ENCODE measurements around the gene ZXDC. TPM values are rescaled to one million over a fixed set of nuclear protein-coding genes. Genes with fewer than 3 reads are reported as not detected.

ZXDC gene
- total and polyA plus RNA-seq, 7 donors = 10.6 to 39.5 (median 30.3) TPM

DNA sequence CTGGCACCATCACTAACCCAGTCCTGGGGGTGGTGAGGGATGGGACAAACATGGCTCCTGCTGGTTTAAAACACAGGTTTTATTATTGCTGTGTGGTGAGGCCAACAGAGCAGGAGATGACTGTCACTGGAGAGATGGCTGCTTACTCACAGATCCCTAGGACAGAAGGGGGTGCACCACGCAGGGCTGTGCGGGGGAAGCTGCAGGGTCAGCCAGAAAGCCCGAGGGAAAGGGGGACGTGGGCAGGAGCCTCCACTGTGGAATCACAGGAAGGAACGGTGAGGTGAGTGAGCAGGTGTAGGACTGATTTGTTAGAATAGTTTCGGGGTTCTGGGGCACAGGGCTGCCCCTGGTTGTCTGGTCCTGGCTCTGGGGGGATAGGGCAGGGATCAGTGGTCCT, 73.5 kb downstream of the ZXDC start:
- no peaks in the 10 kb centered on the region for H3K9me3 ChIP-seq
- H3K4me3 ChIP-seq = no peak overlapping the region
- 69 to 76% (median 70%) methylated on average over 6 of the region's 6 CpGs for WGBS, 3 donors

DNA sequence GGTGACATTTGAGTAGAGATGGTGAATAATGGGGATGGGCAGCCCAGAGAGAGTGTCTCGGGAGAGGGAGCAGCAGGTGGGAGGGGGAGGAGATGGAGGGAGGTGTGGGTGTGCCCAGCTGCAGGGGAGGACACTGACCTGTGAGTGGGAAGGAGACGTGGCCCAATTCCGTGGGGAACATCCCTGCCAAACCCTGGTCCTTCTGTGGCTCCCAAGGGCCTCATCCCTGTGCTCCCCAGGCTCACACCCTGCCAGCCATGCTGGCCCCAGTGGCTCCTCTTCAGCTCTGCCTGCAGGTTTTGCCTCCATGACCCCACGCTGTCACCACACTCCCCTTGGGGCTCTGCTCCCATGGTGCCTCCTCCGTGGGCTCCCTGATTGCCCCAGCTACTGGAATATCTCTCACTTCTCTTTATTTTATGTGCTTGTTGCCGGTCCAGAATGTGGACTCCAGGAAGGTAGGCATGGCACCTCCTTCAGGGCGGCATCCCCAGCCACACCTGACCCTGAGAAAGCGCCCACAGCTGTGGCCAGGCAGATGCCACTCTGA, 74.0 kb downstream of the ZXDC start:
- Histone ChIP-seq H3K9me3 (no peaks in the 10 kb centered on the region), H3K4me1 (no peaks in the 10 kb centered on the region), H3K27ac (no peak overlapping the region), H3K27me3 (ENCODE audit: insufficient read depth in 3 of 3, low read length in 2 of 3) (peaks cover 0 to 7% (median 0%) of the 10 kb centered on the region in 3 donors), H3K4me3 (no peak overlapping the region), H3K36me3 (ENCODE audit: insufficient read depth in 1 of 2, low read depth in 1 of 2) (no peaks in the 10 kb centered on the region)
- 62 to 65% (median 63%) methylated on average over 7 to 8 of the region's 8 CpGs for WGBS, 3 donors
- intact Hi-C loops (cut with DNase I) = no loop called here
- TF ChIP-seq CTCF (IDR thresholded peaks at IDR 0.05) = no peak
- DNase-seq (no peak), ATAC-seq (peak in 1 of 4 donors; percentile 10)

More for the DNA sequence above, 73.5 kb downstream of the ZXDC start:
- peaks cover 0 to 7% (median 0%) of the 10 kb centered on the region in 3 donors for H3K27me3 ChIP-seq (ENCODE audit: insufficient read depth in 3 of 3, low read length in 2 of 3)
- H3K36me3 ChIP-seq (ENCODE audit: insufficient read depth in 1 of 2, low read depth in 1 of 2) = no peaks in the 10 kb centered on the region
- intact Hi-C loops (cut with DNase I) = no loop called here
- DNase-seq (no peak), ATAC-seq (no peak)
- H3K27ac ChIP-seq = no peak overlapping the region
- H3K4me1 ChIP-seq = no peaks in the 10 kb centered on the region
- TF ChIP-seq CTCF (IDR thresholded peaks at IDR 0.05) = no peak

- DNase-seq = peak in 1 of 2 donors; percentile 28
- H3K4me3 ChIP-seq = no peak overlapping the region
- H3K36me3 ChIP-seq (ENCODE audit: insufficient read depth in 1 of 2, low read depth in 1 of 2) = no peaks in the 10 kb centered on the region
- 85 to 90% (median 88%) methylated on average over 4 of the region's 4 CpGs for WGBS, 3 donors
- peaks cover 0 to 3% (median 0%) of the 10 kb centered on the region in 3 donors for H3K27me3 ChIP-seq (ENCODE audit: insufficient read depth in 3 of 3, low read length in 2 of 3)
- no peaks in the 10 kb centered on the region for H3K4me1 ChIP-seq
- no peaks in the 10 kb centered on the region for H3K9me3 ChIP-seq
- intact Hi-C loops (cut with DNase I) = no loop called here
- no peak for ATAC-seq
- no peak overlapping the region for H3K27ac ChIP-seq
- TF ChIP-seq CTCF (IDR thresholded peaks at IDR 0.05) = no peak
Observed at GRCh38 chr3:126399756-126400155, 75.9 kb downstream of the ZXDC start.

DNA sequence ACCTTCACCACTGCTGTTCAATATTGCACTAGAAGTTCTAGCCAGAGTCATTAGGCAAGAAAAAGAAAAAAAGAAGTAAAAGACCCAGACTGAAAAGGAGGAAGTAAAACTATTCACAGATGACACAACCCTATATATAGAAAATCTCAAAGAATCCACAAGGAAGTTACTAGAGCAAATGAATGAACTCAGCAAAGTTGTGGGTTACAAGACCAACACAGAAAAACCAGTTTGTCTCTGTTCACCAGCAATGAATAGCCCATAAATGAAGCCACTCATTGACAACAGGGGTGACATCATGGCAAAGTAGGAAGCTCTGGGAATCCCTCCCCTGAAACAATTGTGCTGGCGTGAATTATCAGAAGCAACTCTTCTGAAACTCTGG, 76.3 kb downstream of the ZXDC start:
- intact Hi-C loops (cut with DNase I) = no loop called here
- ATAC-seq = no peak

More for the DNA sequence above, 76.3 kb downstream of the ZXDC start:
- no peak overlapping the region for H3K4me3 ChIP-seq
- no peaks in the 10 kb centered on the region for H3K9me3 ChIP-seq
- H3K36me3 ChIP-seq (ENCODE audit: insufficient read depth in 1 of 2, low read depth in 1 of 2) = no peaks in the 10 kb centered on the region
- DNase-seq = no peak
- no peak for TF ChIP-seq CTCF (IDR thresholded peaks at IDR 0.05)
- H3K27ac ChIP-seq = no peak overlapping the region
- H3K4me1 ChIP-seq = no peaks in the 10 kb centered on the region
- peaks cover 0 to 3% (median 0%) of the 10 kb centered on the region in 3 donors for H3K27me3 ChIP-seq (ENCODE audit: insufficient read depth in 3 of 3, low read length in 2 of 3)
- 70 to 86% (median 83%) methylated on average over 1 of the region's 1 CpG for WGBS, 3 donors

Measured in psoas muscle (tissue), 8 donors.